ENCODE measurements around the gene PYROXD2.
A peak's percentile ranks its signal among the peaks of the same experiment; 100 is the strongest.

PYROXD2 gene

GRCh38 chr10:98414932-98415730, at the start of gene PYROXD2:
Gene PYROXD2 (minus strand): TSS chr10:98415182. CDS start chr10:98415135, 47 bp downstream.
- peak; percentile 23 for DNase-seq

GRCh38 chr10:98463976-98464754, 49.2 kb upstream of the PYROXD2 start:
- peak; percentile 64 for DNase-seq

- no peak for DNase-seq
Measured at GRCh38 chr10:98463016-98463415, 48.0 kb upstream of the PYROXD2 start.

- DNase-seq: no peak
Measured at GRCh38 chr10:98461500-98461842, 46.5 kb upstream of the PYROXD2 start.

- DNase-seq: peak; percentile 84
Measured at GRCh38 chr10:98460837-98461499, 46.0 kb upstream of the PYROXD2 start.

GRCh38 chr10:98458809-98459784, 44.1 kb upstream of the PYROXD2 start:
- DNase-seq: no peak

- DNase-seq: no peak
Measured at GRCh38 chr10:98457721-98458120, 42.7 kb upstream of the PYROXD2 start.

GRCh38 chr10:98456686-98457482, 41.9 kb upstream of the PYROXD2 start:
- no peak for DNase-seq

- DNase-seq: no peak
Measured at GRCh38 chr10:98456043-98456570, 41.1 kb upstream of the PYROXD2 start.

GRCh38 chr10:98453729-98454128, 38.7 kb upstream of the PYROXD2 start:
- DNase-seq: peak; percentile 39

- DNase-seq: no peak
Measured at GRCh38 chr10:98450618-98451017, 35.6 kb upstream of the PYROXD2 start.

- no peak for DNase-seq
Measured at GRCh38 chr10:98449287-98449686, 34.3 kb upstream of the PYROXD2 start.

GRCh38 chr10:98446661-98447221, 31.8 kb upstream of the PYROXD2 start, which contains the start of gene HPS1:
Gene HPS1 (minus strand): TSS chr10:98446935. CDS start chr10:98443240, 3,695 bp downstream.
- peak; percentile 91 for DNase-seq

GRCh38 chr10:98446151-98446660, 31.2 kb upstream of the PYROXD2 start:
- DNase-seq: peak; percentile 46

GRCh38 chr10:98445200-98445812, 30.3 kb upstream of the PYROXD2 start:
- no peak for DNase-seq

- peak; percentile 72 for DNase-seq
Measured at GRCh38 chr10:98444314-98445006, 29.5 kb upstream of the PYROXD2 start.

- DNase-seq: no peak
Measured at GRCh38 chr10:98438715-98439114, 23.7 kb upstream of the PYROXD2 start.

- no peak for DNase-seq
Measured at GRCh38 chr10:98436704-98437103, 21.7 kb upstream of the PYROXD2 start.

GRCh38 chr10:98435178-98435577, 20.2 kb upstream of the PYROXD2 start:
- DNase-seq: no peak
